GM12878 (cell line): ENCODE measurements around the gene N4BP2L2. TPM values are rescaled to one million over a fixed set of nuclear protein-coding genes. Genes with fewer than 3 reads are reported as not detected.

Source experiments
- ATAC-seq: fragments of 200-7000 bp; cut with Tn5 transposase; 3 replicates; pipeline ENCODE4 v1.9.1; 2020; ENCODE audit warnings: mild to moderate bottlenecking, moderate library complexity
- BruUV-seq: library from RNA; stranded (reverse); fragments of 400-500 nt; replicated peaks from 2 replicates; lab custom pipeline; 2021; lab: Mats Ljungman, UMichigan
- CTCF ChIA-PET: fragments of 300-600 bp; sonication (Branson Sonifier 250); formaldehyde crosslinking; extraction: SDS; loops from one replicate; lab custom pipeline; 2021; ENCODE audit warnings: inconsistent platforms; lab: Yijun Ruan, JAX
- POLR2A ChIA-PET: fragments of 350-600 bp; formaldehyde crosslinking; extraction: SDS; loops from one replicate; lab custom pipeline; 2021; ENCODE audit warnings: inconsistent platforms; lab: Charles Lee
- RAD21 ChIA-PET: fragments of 300-600 bp; sonication (Branson Sonifier 250); formaldehyde crosslinking; loops from one replicate; lab custom pipeline; 2023; ENCODE audit warnings: antibody characterized with exemption; ENCODE audit not compliant: unreplicated experiment; lab: Charles Lee
- SMC1A ChIA-PET: fragments of 300-600 bp; sonication (Branson Sonifier 250); formaldehyde crosslinking; loops from one replicate; lab custom pipeline; 2023; ENCODE audit not compliant: unreplicated experiment, uncharacterized antibody; lab: Charles Lee
- DNase-seq: peaks from one replicate; pipeline ENCODE4 v3.0.0-alpha.2; 2011; ENCODE audit warnings: low read depth, low spot score
- FAIRE-seq: peaks from 3 replicates; lab custom pipeline; 2011; peaks lifted over from hg19 to GRCh38; lab: Jason Lieb, UNC
- H2AFZ ChIP-seq: 2 replicates; pipeline ENCODE4 v1.6.0; 2011; ENCODE audit warnings: low read depth, low read length, control low read depth; ENCODE audit not compliant: control insufficient read depth
- H3K27ac ChIP-seq: 2 replicates; pipeline ENCODE4 v1.5.1; 2011; ENCODE audit warnings: control low read depth; ENCODE audit not compliant: control insufficient read depth, insufficient read depth
- H3K27me3 ChIP-seq, 2 experiments: replicated peaks in 1 of 2; 2 replicates each; pipeline versions ENCODE4 v1.6.0 to v1.6.1; 2011; ENCODE audit warnings: low read length in 1 of 2; ENCODE audit not compliant: control insufficient read depth in 2 of 2, insufficient read depth in 2 of 2
- H3K36me3 ChIP-seq, 2 experiments: 2 replicates each; pipeline ENCODE4 v1.5.1; 2011; ENCODE audit warnings: low read length in 1 of 2; ENCODE audit not compliant: control insufficient read depth in 2 of 2, insufficient read depth in 2 of 2
- H3K4me1 ChIP-seq: 2 replicates; pipeline ENCODE4 v1.6.1; 2011; ENCODE audit warnings: mild to moderate bottlenecking, low read length, moderate library complexity, mixed read lengths; ENCODE audit not compliant: control insufficient read depth, insufficient read depth
- H3K4me2 ChIP-seq: 2 replicates; pipeline ENCODE4 v1.6.0; 2011; ENCODE audit warnings: control low read depth; ENCODE audit not compliant: control insufficient read depth, insufficient read depth
- H3K4me3 ChIP-seq: fragments of 200-600 bp; sonication (generic); 2 replicates; pipeline ENCODE4 v1.5.1; 2016
- H3K79me2 ChIP-seq: 2 replicates; pipeline ENCODE4 v1.6.0; 2011; ENCODE audit warnings: low read length; ENCODE audit not compliant: control insufficient read depth, insufficient read depth
- H3K9ac ChIP-seq: 2 replicates; pipeline ENCODE4 v1.8.0; 2011; ENCODE audit warnings: low read length, control low read depth, mixed read lengths; ENCODE audit not compliant: control insufficient read depth, insufficient read depth
- H3K9me3 ChIP-seq: replicated peaks from 3 replicates; pipeline ENCODE4 v1.5.1; 2011; ENCODE audit warnings: mild to moderate bottlenecking, low read length; ENCODE audit not compliant: control insufficient read depth, insufficient read depth
- H4K20me1 ChIP-seq: 2 replicates; pipeline ENCODE4 v1.6.0; 2011; ENCODE audit not compliant: control insufficient read depth, insufficient read depth
- BRCA1 ChIP-seq: IDR thresholded peaks from 2 replicates; pipeline ENCODE4 v1.6.1; 2011; ENCODE audit warnings: low read depth, low read length, improper control_type of control experiment
- CBFB ChIP-seq: IDR thresholded peaks from 2 replicates; pipeline ENCODE4 v1.6.1; 2016; ENCODE audit warnings: antibody characterized with exemption, low read depth
- CREB1 ChIP-seq: IDR thresholded peaks from 2 replicates; pipeline ENCODE4 v1.6.1; 2012; ENCODE audit warnings: low read depth, mild to moderate bottlenecking, inconsistent platforms
- EGR1 ChIP-seq, 2 experiments: IDR thresholded peaks; 1 replicate in 1 of 2; 2 replicates in 1 of 2; pipeline ENCODE4 v1.6.1; 2011 to 2012; ENCODE audit warnings: low read depth in 2 of 2, low read length in 2 of 2, borderline replicate concordance in 1 of 2, mild to moderate bottlenecking in 1 of 2, moderate library complexity in 1 of 2
- EP300 ChIP-seq, 2 experiments: fragments of 150-350 bp in 1 of 2; IDR thresholded peaks; 2 replicates each; pipeline ENCODE4 v1.6.1; 2011 to 2012; ENCODE audit warnings: low read depth in 2 of 2, low read length in 2 of 2, borderline replicate concordance in 1 of 2, improper control_type of control experiment in 1 of 2, inconsistent platforms in 1 of 2; ENCODE audit not compliant: control insufficient read depth in 1 of 2
- ETV6 ChIP-seq, 2 experiments: fragments of 450-650 bp in 1 of 2; IDR thresholded peaks in 1 of 2; conservative IDR thresholded peaks in 1 of 2; 2 replicates each; pipeline ENCODE4 v1.6.1; 2014; ENCODE audit warnings: antibody characterized with exemption in 1 of 2, borderline replicate concordance in 1 of 2, low read depth in 1 of 2, mild to moderate bottlenecking in 1 of 2, moderate library complexity in 1 of 2
- FOXM1 ChIP-seq: IDR thresholded peaks from 2 replicates; pipeline ENCODE4 v1.6.1; 2012; ENCODE audit warnings: low read depth, mild to moderate bottlenecking, inconsistent platforms, low read length, moderate library complexity
- HDAC6 ChIP-seq: fragments of 200-600 bp; sonication (generic); IDR thresholded peaks from one replicate; pipeline ENCODE4 v1.8.0; 2017; ENCODE audit warnings: antibody characterized with exemption; ENCODE audit not compliant: unreplicated experiment
- MEF2A ChIP-seq: IDR thresholded peaks from 2 replicates; pipeline ENCODE4 v1.6.1; 2011; ENCODE audit warnings: low read depth, mild to moderate bottlenecking, low read length, moderate library complexity; ENCODE audit not compliant: insufficient read depth
- MXI1 ChIP-seq: fragments of 150-350 bp; IDR thresholded peaks from 2 replicates; pipeline ENCODE4 v1.6.1; 2011; ENCODE audit warnings: low read depth, mild to moderate bottlenecking, inconsistent platforms, low read length, improper control_type of control experiment
- MYC ChIP-seq: IDR thresholded peaks from 2 replicates; pipeline ENCODE4 v1.6.1; 2011; ENCODE audit warnings: mild to moderate bottlenecking, low read length, moderate library complexity, inconsistent platforms; ENCODE audit not compliant: insufficient read depth, insufficient replicate concordance, insufficient read length, severe bottlenecking
- SMARCA5 ChIP-seq: fragments of 450-650 bp; IDR thresholded peaks from 2 replicates; pipeline ENCODE4 v1.6.1; 2017; ENCODE audit warnings: mild to moderate bottlenecking
- TCF7 ChIP-seq: IDR thresholded peaks from 2 replicates; pipeline ENCODE4 v1.6.1; 2014; ENCODE audit warnings: antibody characterized with exemption, borderline replicate concordance
- WRNIP1 ChIP-seq: IDR thresholded peaks from 2 replicates; pipeline ENCODE4 v1.6.1; 2011; ENCODE audit warnings: low read depth, low read length, improper control_type of control experiment, borderline replicate concordance
- YBX1 ChIP-seq: fragments of 450-650 bp; IDR thresholded peaks from 2 replicates; pipeline ENCODE4 v1.6.1; 2016; ENCODE audit warnings: antibody characterized with exemption
- whole genome bisulfite sequencing: methylation state at CpG from one replicate; pipeline ENCODE4 v1.1.6; 2016; ENCODE audit warnings: low lambda C conversion rate; ENCODE audit not compliant: insufficient replicate concordance, insufficient coverage; ENCODE audit errors: missing lambda C conversion rate; 5-methylcytosine and 5-hydroxymethylcytosine counted together
- in situ Hi-C: fragments of 300-500 bp; cut with MboI; formaldehyde crosslinking; loops from 9 replicates; pipeline ENCODE4 v1.14.3; 2018; ENCODE audit warnings: mixed read lengths
- intact Hi-C: fragments of 100-400 bp; cut with micrococcal nuclease; formaldehyde crosslinking; loops from one replicate; pipeline ENCODE4 v1.14.2; 2022; ENCODE audit not compliant: unreplicated experiment
- polyA plus RNA-seq, 11 experiments: library from polyadenylated mRNA; depleted of rRNA in 4 of 11; unstranded in 6 of 11; stranded (reverse) in 5 of 11; fragments of >200 nt; fragmentation: Nextera tagmentation in 4 of 11; fragmentation: Illumina TruSeq in 1 of 11; extraction: Ambion mirVana in 4 of 11; extraction: Trizol in 1 of 11; gene quantifications; 1 replicate in 1 of 11; 2 replicates in 10 of 11; pipeline versions ENCODE4 v1.2.1 to v1.2.3, GENCODE V29; 2011 to 2016; ENCODE audit warnings: inconsistent platforms in 2 of 11, missing spikeins in 2 of 11, low read depth in 1 of 11
- total RNA-seq, 4 experiments: library from RNA; depleted of rRNA in 3 of 4; stranded (reverse); fragments of >200 nt in 3 of 4; fragmentation: Illumina TruSeq in 1 of 4; extraction: Trizol in 1 of 4; gene quantifications; 2 replicates each; pipeline versions ENCODE4 v1.2.1 to v1.2.3, GENCODE V29; 2013 to 2021
- TF ChIP-seq, protein P1 (sequence below): fragments of 150-350 bp; IDR thresholded peaks from 2 replicates; pipeline ENCODE4 v1.6.1; 2014; ENCODE audit warnings: mild to moderate bottlenecking, low read depth, low read length
- TF ChIP-seq, protein P2 (sequence below): fragments of 450-650 bp; IDR thresholded peaks from 2 replicates; pipeline ENCODE4 v1.6.1; 2016; ENCODE audit warnings: mild to moderate bottlenecking
- TF ChIP-seq, protein P3 (sequence below): IDR thresholded peaks from 2 replicates; pipeline ENCODE4 v1.6.1; 2011; ENCODE audit warnings: mild to moderate bottlenecking, low read depth, low read length, moderate library complexity; ENCODE audit not compliant: insufficient replicate concordance
- TF ChIP-seq, protein P4 (sequence below): fragments of 450-650 bp; IDR thresholded peaks from 2 replicates; pipeline ENCODE4 v1.6.1; 2017; ENCODE audit warnings: borderline replicate concordance

N4BP2L2 gene
- total and polyA plus RNA-seq, 10 of the 15 experiments (the other 5 are each of a cell fraction or from before 2014, with no cell fraction given): 41.7 to 87.1 (median 61.2) TPM

DNA sequence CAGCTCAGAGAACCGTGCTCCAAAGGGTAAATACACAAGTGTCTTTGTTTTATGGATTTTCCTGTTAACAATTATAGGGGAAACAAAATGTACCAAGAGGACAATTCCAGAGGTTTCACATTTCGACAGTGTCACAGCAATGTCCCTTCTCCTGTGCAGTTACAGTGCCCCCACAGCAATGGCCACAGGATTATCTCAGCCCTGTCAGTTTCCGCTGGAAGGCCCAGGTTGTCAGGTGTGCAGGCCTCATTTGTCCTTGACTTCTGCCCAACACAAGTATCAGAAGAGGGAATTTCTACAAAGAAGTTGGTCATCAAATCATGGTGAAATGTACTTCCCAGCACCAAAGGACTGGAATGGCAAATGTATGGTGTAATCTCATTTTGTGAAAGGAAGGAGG, 11.2 kb upstream of the N4BP2L2 start:
- Histone ChIP-seq H3K79me2 (no peaks in the 10 kb centered on the region), H4K20me1 (no peaks in the 10 kb centered on the region), H3K4me1 (peaks cover 5% of the 10 kb centered on the region; the same call in 1 of the 2 replicates), H3K9me3 (no peaks in the 10 kb centered on the region), H3K4me3 (no peak overlapping the region), H3K4me2 (no peak overlapping the region), H3K36me3 (no peaks in the 10 kb centered on the region), H3K27ac (no peak overlapping the region), H2AFZ (no peak overlapping the region), H3K9ac (no peak overlapping the region), H3K27me3 (no peaks in the 10 kb centered on the region)
- DNase-seq (no peak), FAIRE-seq (no peak), ATAC-seq (no peak)
- ChIA-PET RAD21 (no interaction called here), SMC1A (no interaction called here), CTCF (no interaction called here), POLR2A (no interaction called here)
- in situ Hi-C loops (loop anchor here (25.0 kb wide), 1 partner anchor 1387 kb away; the partner anchor contains the start of gene HSPH1), intact Hi-C loops (no loop called here)
- BruUV-seq: no TSS peak
- TF ChIP-seq BRCA1 (no peak), MYC (no peak), MEF2A (no peak), EGR1 (IDR thresholded peaks at IDR 0.05; ENCODE audit: borderline replicate concordance in 1 of 2, low read depth in 2 of 2, low read length in 2 of 2) (no peak), CREB1 (no peak), CBFB (no peak), HDAC6 (no peak), MXI1 (no peak), ETV6 (conservative IDR thresholded peaks at IDR 0.05 in 1 of 2, IDR thresholded peaks at IDR 0.05 in 1 of 2; ENCODE audit: borderline replicate concordance in 1 of 2, low read depth in 1 of 2) (no peak), YBX1 (no peak), WRNIP1 (no peak), FOXM1 (no peak), EP300 (IDR thresholded peaks at IDR 0.05; ENCODE audit: borderline replicate concordance in 1 of 2, control insufficient read depth in 1 of 2, low read depth in 2 of 2, low read length in 2 of 2) (no peak), TCF7 (no peak), SMARCA5 (no peak)
- TF ChIP-seq, protein P1, sequence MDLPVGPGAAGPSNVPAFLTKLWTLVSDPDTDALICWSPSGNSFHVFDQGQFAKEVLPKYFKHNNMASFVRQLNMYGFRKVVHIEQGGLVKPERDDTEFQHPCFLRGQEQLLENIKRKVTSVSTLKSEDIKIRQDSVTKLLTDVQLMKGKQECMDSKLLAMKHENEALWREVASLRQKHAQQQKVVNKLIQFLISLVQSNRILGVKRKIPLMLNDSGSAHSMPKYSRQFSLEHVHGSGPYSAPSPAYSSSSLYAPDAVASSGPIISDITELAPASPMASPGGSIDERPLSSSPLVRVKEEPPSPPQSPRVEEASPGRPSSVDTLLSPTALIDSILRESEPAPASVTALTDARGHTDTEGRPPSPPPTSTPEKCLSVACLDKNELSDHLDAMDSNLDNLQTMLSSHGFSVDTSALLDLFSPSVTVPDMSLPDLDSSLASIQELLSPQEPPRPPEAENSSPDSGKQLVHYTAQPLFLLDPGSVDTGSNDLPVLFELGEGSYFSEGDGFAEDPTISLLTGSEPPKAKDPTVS: no peak
- TF ChIP-seq, protein P2, sequence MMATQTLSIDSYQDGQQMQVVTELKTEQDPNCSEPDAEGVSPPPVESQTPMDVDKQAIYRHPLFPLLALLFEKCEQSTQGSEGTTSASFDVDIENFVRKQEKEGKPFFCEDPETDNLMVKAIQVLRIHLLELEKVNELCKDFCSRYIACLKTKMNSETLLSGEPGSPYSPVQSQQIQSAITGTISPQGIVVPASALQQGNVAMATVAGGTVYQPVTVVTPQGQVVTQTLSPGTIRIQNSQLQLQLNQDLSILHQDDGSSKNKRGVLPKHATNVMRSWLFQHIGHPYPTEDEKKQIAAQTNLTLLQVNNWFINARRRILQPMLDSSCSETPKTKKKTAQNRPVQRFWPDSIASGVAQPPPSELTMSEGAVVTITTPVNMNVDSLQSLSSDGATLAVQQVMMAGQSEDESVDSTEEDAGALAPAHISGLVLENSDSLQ: no peak
- TF ChIP-seq, protein P3, sequence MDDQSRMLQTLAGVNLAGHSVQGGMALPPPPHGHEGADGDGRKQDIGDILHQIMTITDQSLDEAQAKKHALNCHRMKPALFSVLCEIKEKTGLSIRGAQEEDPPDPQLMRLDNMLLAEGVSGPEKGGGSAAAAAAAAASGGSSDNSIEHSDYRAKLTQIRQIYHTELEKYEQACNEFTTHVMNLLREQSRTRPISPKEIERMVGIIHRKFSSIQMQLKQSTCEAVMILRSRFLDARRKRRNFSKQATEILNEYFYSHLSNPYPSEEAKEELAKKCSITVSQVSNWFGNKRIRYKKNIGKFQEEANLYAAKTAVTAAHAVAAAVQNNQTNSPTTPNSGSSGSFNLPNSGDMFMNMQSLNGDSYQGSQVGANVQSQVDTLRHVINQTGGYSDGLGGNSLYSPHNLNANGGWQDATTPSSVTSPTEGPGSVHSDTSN: no peak
- TF ChIP-seq, protein P4, sequence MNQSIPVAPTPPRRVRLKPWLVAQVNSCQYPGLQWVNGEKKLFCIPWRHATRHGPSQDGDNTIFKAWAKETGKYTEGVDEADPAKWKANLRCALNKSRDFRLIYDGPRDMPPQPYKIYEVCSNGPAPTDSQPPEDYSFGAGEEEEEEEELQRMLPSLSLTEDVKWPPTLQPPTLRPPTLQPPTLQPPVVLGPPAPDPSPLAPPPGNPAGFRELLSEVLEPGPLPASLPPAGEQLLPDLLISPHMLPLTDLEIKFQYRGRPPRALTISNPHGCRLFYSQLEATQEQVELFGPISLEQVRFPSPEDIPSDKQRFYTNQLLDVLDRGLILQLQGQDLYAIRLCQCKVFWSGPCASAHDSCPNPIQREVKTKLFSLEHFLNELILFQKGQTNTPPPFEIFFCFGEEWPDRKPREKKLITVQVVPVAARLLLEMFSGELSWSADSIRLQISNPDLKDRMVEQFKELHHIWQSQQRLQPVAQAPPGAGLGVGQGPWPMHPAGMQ: no peak
- 50% methylated on average over 3 of the region's 3 CpGs for WGBS
